Measurements from ENCODE around the gene MEPE. TPM values are rescaled to one million over a fixed set of nuclear protein-coding genes. Genes with fewer than 3 reads are reported as not detected.
A peak's percentile ranks its signal among the peaks of the same experiment; 100 is the strongest.

The MEPE gene
- total RNA-seq, 6 experiments from 2014 or later, result not detected

GRCh38 chr4:87803421-87803820, 29.3 kb upstream of the MEPE start:
- peaks cover 26% of the 10 kb centered on the region for H3K4me1 Mint-ChIP-seq (ENCODE audit: low read depth)
- DNase-seq, result no peak
- no peak overlapping the region for H3K27ac Mint-ChIP-seq
- no peak for TF ChIP-seq CTCF (IDR thresholded peaks at IDR 0.05)
- no peak overlapping the region for H3K4me3 Mint-ChIP-seq
- H3K9me3 Mint-ChIP-seq, result no peaks in the 10 kb centered on the region
- H3K36me3 Mint-ChIP-seq (ENCODE audit: low read depth), result no peaks in the 10 kb centered on the region
- H3K27me3 Mint-ChIP-seq (ENCODE audit: insufficient read depth), result no peaks in the 10 kb centered on the region

DNA sequence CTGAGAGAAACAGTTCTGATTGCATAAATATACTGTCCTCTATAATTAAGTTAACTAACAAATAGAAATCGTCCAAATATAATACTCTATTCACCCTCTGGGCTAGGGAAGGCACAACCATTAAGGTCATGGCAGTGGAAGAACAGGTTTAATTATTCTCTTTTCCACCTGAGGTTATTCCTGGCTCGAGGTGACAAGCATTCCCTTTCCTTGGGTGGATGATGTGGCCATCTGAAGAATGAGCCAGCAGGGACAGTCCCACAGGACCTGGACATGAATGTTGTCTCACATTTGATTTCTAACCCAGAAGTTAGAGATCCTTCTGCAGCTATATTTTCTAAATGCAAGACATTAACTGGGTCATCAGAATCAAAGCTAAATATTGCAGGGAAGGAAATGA, 27.9 kb upstream of the MEPE start:
- TF ChIP-seq CTCF (IDR thresholded peaks at IDR 0.05), result no peak
- H3K36me3 Mint-ChIP-seq (ENCODE audit: low read depth), result no peaks in the 10 kb centered on the region
- peaks cover 26% of the 10 kb centered on the region for H3K4me1 Mint-ChIP-seq (ENCODE audit: low read depth)
- no peak for DNase-seq
- no peaks in the 10 kb centered on the region for H3K27me3 Mint-ChIP-seq (ENCODE audit: insufficient read depth)
- no peak overlapping the region for H3K4me3 Mint-ChIP-seq
- no peaks in the 10 kb centered on the region for H3K9me3 Mint-ChIP-seq
- no peak overlapping the region for H3K27ac Mint-ChIP-seq

DNA sequence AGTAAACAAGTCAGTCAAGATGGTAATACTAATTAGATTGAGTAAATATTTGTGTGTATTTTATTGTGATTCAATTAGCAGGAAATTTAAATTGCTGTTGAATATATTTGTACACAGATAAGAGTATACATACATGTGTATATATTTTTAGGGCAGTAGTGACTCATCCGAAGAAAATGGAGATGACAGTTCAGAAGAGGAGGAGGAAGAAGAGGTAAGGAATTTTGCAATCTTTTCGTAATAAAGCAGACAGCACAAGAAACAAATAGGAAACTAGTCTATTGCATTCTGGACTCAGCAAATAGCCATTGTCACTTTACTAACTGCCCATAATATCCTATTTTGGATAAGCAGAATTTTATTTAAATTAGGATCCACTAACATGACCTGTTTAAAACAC, 26.8 kb upstream of the MEPE start:
- Mint-ChIP-seq H3K9me3 (no peaks in the 10 kb centered on the region), H3K27ac (peak overlapping the region; percentile 45), H3K4me1 (ENCODE audit: low read depth) (peaks cover 27% of the 10 kb centered on the region), H3K4me3 (peak overlapping the region; percentile 40), H3K36me3 (ENCODE audit: low read depth) (no peaks in the 10 kb centered on the region), H3K27me3 (ENCODE audit: insufficient read depth) (no peaks in the 10 kb centered on the region)
- DNase-seq, result peak; percentile 38
- no peak for TF ChIP-seq CTCF (IDR thresholded peaks at IDR 0.05)

- DNase-seq, result peak; percentile 72
- Mint-ChIP-seq H3K36me3 (ENCODE audit: low read depth) (no peaks in the 10 kb centered on the region), H3K27me3 (ENCODE audit: insufficient read depth) (no peaks in the 10 kb centered on the region), H3K9me3 (no peaks in the 10 kb centered on the region), H3K4me3 (peak overlapping the region; percentile 40), H3K4me1 (ENCODE audit: low read depth) (peaks cover 33% of the 10 kb centered on the region), H3K27ac (peak overlapping the region; percentile 45)
- no peak for TF ChIP-seq CTCF (IDR thresholded peaks at IDR 0.05)
These were observed 26.2 kb upstream of the MEPE start for GRCh38 chr4:87806520-87806919.

- Mint-ChIP-seq H3K27me3 (ENCODE audit: insufficient read depth) (no peaks in the 10 kb centered on the region), H3K4me1 (ENCODE audit: low read depth) (peaks cover 41% of the 10 kb centered on the region), H3K27ac (no peak overlapping the region; the same call in 1 of the 2 replicates), H3K9me3 (no peaks in the 10 kb centered on the region), H3K36me3 (ENCODE audit: low read depth) (no peaks in the 10 kb centered on the region), H3K4me3 (no peak overlapping the region)
- TF ChIP-seq CTCF (IDR thresholded peaks at IDR 0.05), result no peak
- no peak for DNase-seq
These were observed 25.4 kb upstream of the MEPE start for GRCh38 chr4:87807402-87807801.

GRCh38 chr4:87811977-87812376, 20.8 kb upstream of the MEPE start:
- H3K36me3 Mint-ChIP-seq (ENCODE audit: low read depth), result peaks cover 5% of the 10 kb centered on the region; the same call in 1 of the 2 replicates
- peak; percentile 25 for DNase-seq
- TF ChIP-seq CTCF (IDR thresholded peaks at IDR 0.05), result no peak

More at GRCh38 chr4:87811977-87812376, 20.8 kb upstream of the MEPE start:
- no peak overlapping the region; the same call in 1 of the 2 replicates for H3K4me3 Mint-ChIP-seq
- H3K9me3 Mint-ChIP-seq, result 0 out of 2 replicates have a peak, but pooled peaks cover 3% of the 10 kb centered on the region
- H3K27ac Mint-ChIP-seq, result no peak overlapping the region
- H3K27me3 Mint-ChIP-seq (ENCODE audit: insufficient read depth), result no peaks in the 10 kb centered on the region
- H3K4me1 Mint-ChIP-seq (ENCODE audit: low read depth), result peaks cover 26% of the 10 kb centered on the region
